Left lung (tissue), 10 donors: ENCODE measurements around the gene PPP2R5D. TPM values are rescaled to one million over a fixed set of nuclear protein-coding genes. Genes with fewer than 3 reads are reported as not detected.

Experiments
- ATAC-seq: fragments of 200-7000 bp; cut with Tn5 transposase; one replicate; pipeline ENCODE4 v1.9.1; 2020; ENCODE audit warnings: moderate library complexity
- DNase-seq, 4 donors: peaks; one replicate each; pipeline ENCODE4 v3.0.0-alpha.2; 2013 to 2020
- H3K27ac ChIP-seq, 2 donors: fragments of 200-600 bp; sonication (generic) in 1 of 2; one replicate each; pipeline versions ENCODE4 v1.5.0 to v1.8.0; 2020 to 2021
- H3K27me3 ChIP-seq, 2 donors: fragments of 200-600 bp; sonication (generic) in 1 of 2; one replicate each; pipeline versions ENCODE4 v1.5.0 to v1.8.0; 2020 to 2021
- H3K36me3 ChIP-seq, 2 donors: fragments of 200-600 bp; sonication (generic) in 1 of 2; one replicate each; pipeline versions ENCODE4 v1.5.0 to v1.8.0; 2020 to 2021
- H3K4me1 ChIP-seq, 2 donors: fragments of 200-600 bp; one replicate each; pipeline ENCODE4 v1.8.0; 2021
- H3K4me3 ChIP-seq, 2 donors: fragments of 200-600 bp; sonication (generic) in 1 of 2; one replicate each; pipeline versions ENCODE4 v1.5.0 to v1.8.0; 2020 to 2021; ENCODE audit warnings: mild to moderate bottlenecking in 1 of 2
- H3K9me3 ChIP-seq, 2 donors: fragments of 200-600 bp; sonication (generic) in 1 of 2; one replicate each; pipeline versions ENCODE4 v1.5.0 to v1.8.0; 2020 to 2021
- intact Hi-C, 2 donors: fragments of 100-400 bp; cut with DNase I; formaldehyde crosslinking; loops; one replicate each; pipeline versions ENCODE4 v1.11.2 to v1.14.2; 2022
- polyA plus RNA-seq, 6 donors: library from polyadenylated mRNA; unstranded; fragments of 120-200 nt; gene quantifications; one replicate each; pipeline ENCODE4 v1.2.1, GENCODE V29; 2013; ENCODE audit not compliant: insufficient read length in 6 of 6
- total RNA-seq, 2 donors: library from RNA; stranded (reverse); fragmentation: NEBNext Ultra II Directional; extraction: Animal tissue kit (Norgen Biotek cat#: 25700); gene quantifications; one replicate each; pipeline ENCODE4 v1.2.1, GENCODE V29; 2021
- TF ChIP-seq, protein P1 (sequence below), 2 donors: fragments of 200-600 bp; sonication (generic) in 1 of 2; IDR thresholded peaks; one replicate each; pipeline versions ENCODE4 v1.5.0 to v1.8.0; 2021; ENCODE audit warnings: antibody characterized with exemption in 2 of 2
- donor health status: DM: no; HTN: yes; CAD: no.
- donor health status: DM: no; HTN: no; CAD: no.

Gene PPP2R5D
- total and polyA plus RNA-seq, 8 donors: 30.0 to 76.3 (median 62.3) TPM

DNA sequence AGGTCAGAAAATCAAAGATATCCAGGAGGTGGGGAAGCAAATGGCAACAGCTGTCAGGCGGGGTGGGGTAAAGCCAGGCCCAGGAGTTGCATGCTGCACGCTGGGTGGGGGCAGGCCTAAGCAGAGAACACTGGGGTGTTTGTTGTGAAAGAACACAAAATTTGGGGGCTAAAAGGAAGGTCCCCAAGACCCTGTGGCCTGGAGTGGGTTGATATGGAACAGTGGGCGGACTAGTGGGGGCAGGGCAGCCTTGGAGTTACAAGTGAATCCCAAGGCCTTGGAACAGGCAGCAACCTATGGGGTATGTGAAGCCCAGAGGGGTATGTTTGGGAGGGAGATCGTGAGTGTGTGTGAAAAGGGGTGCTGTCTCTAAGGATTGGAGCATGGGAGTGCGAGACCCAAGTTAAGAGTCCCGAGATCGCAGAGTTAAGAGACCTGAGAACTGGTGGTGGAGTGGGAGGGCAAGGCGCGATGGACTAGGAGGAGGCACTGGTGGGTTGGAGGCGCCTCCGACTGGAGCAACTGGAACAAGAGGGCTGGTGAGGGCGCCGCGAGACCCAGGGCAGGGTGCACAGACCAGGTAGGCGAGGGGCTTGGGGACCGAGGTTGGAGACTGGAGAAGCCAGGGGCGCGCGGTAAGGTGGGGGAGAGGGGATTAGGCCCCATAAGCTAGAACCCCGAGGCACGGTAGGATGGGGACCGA lies 68.6 kb downstream of the PPP2R5D start:
- H3K4me3 ChIP-seq: peak overlapping the region; percentile 75 to 89
- ATAC-seq (peak; percentile 47), DNase-seq (peak in 2 of 4 donors; percentile 24 to 37)
- peak overlapping the region; percentile 90 to 95 for H3K27ac ChIP-seq
- no peaks in the 10 kb centered on the region for H3K27me3 ChIP-seq
- H3K4me1 ChIP-seq: peaks cover 10 to 30% of the 10 kb centered on the region in 2 donors
- TF ChIP-seq, protein P1, sequence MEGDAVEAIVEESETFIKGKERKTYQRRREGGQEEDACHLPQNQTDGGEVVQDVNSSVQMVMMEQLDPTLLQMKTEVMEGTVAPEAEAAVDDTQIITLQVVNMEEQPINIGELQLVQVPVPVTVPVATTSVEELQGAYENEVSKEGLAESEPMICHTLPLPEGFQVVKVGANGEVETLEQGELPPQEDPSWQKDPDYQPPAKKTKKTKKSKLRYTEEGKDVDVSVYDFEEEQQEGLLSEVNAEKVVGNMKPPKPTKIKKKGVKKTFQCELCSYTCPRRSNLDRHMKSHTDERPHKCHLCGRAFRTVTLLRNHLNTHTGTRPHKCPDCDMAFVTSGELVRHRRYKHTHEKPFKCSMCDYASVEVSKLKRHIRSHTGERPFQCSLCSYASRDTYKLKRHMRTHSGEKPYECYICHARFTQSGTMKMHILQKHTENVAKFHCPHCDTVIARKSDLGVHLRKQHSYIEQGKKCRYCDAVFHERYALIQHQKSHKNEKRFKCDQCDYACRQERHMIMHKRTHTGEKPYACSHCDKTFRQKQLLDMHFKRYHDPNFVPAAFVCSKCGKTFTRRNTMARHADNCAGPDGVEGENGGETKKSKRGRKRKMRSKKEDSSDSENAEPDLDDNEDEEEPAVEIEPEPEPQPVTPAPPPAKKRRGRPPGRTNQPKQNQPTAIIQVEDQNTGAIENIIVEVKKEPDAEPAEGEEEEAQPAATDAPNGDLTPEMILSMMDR (IDR thresholded peaks at IDR 0.05): no peak
- intact Hi-C loops: no loop called here
- H3K9me3 ChIP-seq: no peaks in the 10 kb centered on the region
- H3K36me3 ChIP-seq: peaks cover 0 to 61% of the 10 kb centered on the region in 2 donors

- peaks cover 0 to 54% of the 10 kb centered on the region in 2 donors for H3K36me3 ChIP-seq
Measured at GRCh38 chr6:43053545-43054205, 69.3 kb downstream of the PPP2R5D start, which contains the start of gene CUL7. CUL7 (minus strand) TSS chr6:43053851; CDS start chr6:43052788, 1,063 bp downstream.

GRCh38 chr6:43054206-43054943 lies 70.0 kb downstream of the PPP2R5D start:
- Histone ChIP-seq H3K4me1 (peaks cover 18 to 39% of the 10 kb centered on the region in 2 donors), H3K4me3 (peak overlapping the region; percentile 75 to 89), H3K36me3 (peaks cover 0 to 47% of the 10 kb centered on the region in 2 donors), H3K9me3 (no peaks in the 10 kb centered on the region), H3K27me3 (no peaks in the 10 kb centered on the region), H3K27ac (peak overlapping the region; percentile 90 to 95)
- TF ChIP-seq, protein P1 (IDR thresholded peaks at IDR 0.05): no peak
- DNase-seq (no peak), ATAC-seq (no peak)
- intact Hi-C loops: no loop called here

More at GRCh38 chr6:43053545-43054205, 69.3 kb downstream of the PPP2R5D start, which contains the start of gene CUL7:
- Histone ChIP-seq H3K27me3 (no peaks in the 10 kb centered on the region), H3K9me3 (no peaks in the 10 kb centered on the region), H3K4me3 (peak within 1 kb of the TSS; percentile 75 to 89), H3K4me1 (peaks cover 16 to 36% of the 10 kb centered on the region in 2 donors), H3K27ac (peak within 1 kb of the TSS; percentile 90 to 95)
- intact Hi-C loops: no loop called here
- ATAC-seq: peak; percentile 97
- peak; percentile 90 to 98 (median 94) for DNase-seq
- TF ChIP-seq, protein P1 (IDR thresholded peaks at IDR 0.05): no peak

GRCh38 chr6:43055966-43056365 lies 71.6 kb downstream of the PPP2R5D start:
- DNase-seq (no peak), ATAC-seq (no peak)
- Histone ChIP-seq H3K9me3 (no peaks in the 10 kb centered on the region), H3K4me1 (peaks cover 23 to 52% of the 10 kb centered on the region in 2 donors), H3K4me3 (no peak overlapping the region), H3K36me3 (peaks cover 0 to 35% of the 10 kb centered on the region in 2 donors), H3K27me3 (no peaks in the 10 kb centered on the region), H3K27ac (no peak overlapping the region)
- TF ChIP-seq, protein P1 (IDR thresholded peaks at IDR 0.05): no peak
- intact Hi-C loops: no loop called here
